Body of pancreas (tissue), 4 donors: ENCODE data around the gene UBE2D2. TPM values are rescaled to one million over a fixed set of nuclear protein-coding genes. Genes with fewer than 3 reads are reported as not detected.
"Not testable (repeated sequence)": the region's sequence is repeated elsewhere in the genome, so short reads cannot be mapped to it uniquely, and the experiment has no call there.

Source experiments
- ATAC-seq: fragments of 150-250 bp; one replicate; pipeline ENCODE4 v1.9.1; 2016
- DNase-seq, 4 donors: peaks; one replicate each; pipeline ENCODE4 v3.0.0-alpha.2; 2019
- H3K27ac ChIP-seq, 4 donors: fragments of 200-600 bp; sonication (generic); 1 replicate in 3 of 4; 2 replicates in 1 of 4; pipeline versions ENCODE4 v1.5.1 to v1.6.1; 2016 to 2019; ENCODE audit warnings: mild to moderate bottlenecking in 1 of 4, mixed read lengths in 1 of 4, moderate library complexity in 1 of 4
- H3K27me3 ChIP-seq, 2 donors: fragments of 200-600 bp; sonication (generic); one replicate each; pipeline ENCODE4 v1.6.0; 2016; ENCODE audit warnings: mild to moderate bottlenecking in 1 of 2
- H3K36me3 ChIP-seq, 2 donors: fragments of 200-600 bp; sonication (generic); replicated peaks in 1 of 2; 2 replicates each; pipeline ENCODE4 v1.5.1; 2016; ENCODE audit warnings: low read depth in 2 of 2; ENCODE audit not compliant: insufficient read depth in 1 of 2
- H3K4me1 ChIP-seq: fragments of 200-600 bp; sonication (generic); one replicate; pipeline ENCODE4 v1.6.0; 2016
- H3K4me3 ChIP-seq, 2 donors: fragments of 200-600 bp; sonication (generic); 1 replicate in 1 of 2; 2 replicates in 1 of 2; pipeline ENCODE4 v1.5.1; 2016 to 2019
- H3K9me3 ChIP-seq, 3 donors: fragments of 200-600 bp; sonication (generic); 1 replicate in 2 of 3; 2 replicates in 1 of 3; pipeline ENCODE4 v1.5.1; 2016
- CTCF ChIP-seq, 7 experiments: fragments of 450-650 bp in 4 of 7; fragments of 200-600 bp in 3 of 7; sonication (generic) in 3 of 7; IDR thresholded peaks; one replicate each; pipeline ENCODE4 v1.5.1; 2016 to 2019; ENCODE audit warnings: antibody characterized with exemption in 7 of 7
- WGBS, 2 donors: methylation state at CpG; one replicate each; pipeline ENCODE4 v1.1.5; 2017; 5-methylcytosine and 5-hydroxymethylcytosine counted together
- intact Hi-C: fragments of 100-400 bp; cut with DNase I; formaldehyde crosslinking; loops from one replicate; pipeline ENCODE4 v1.15.1; 2023
- total RNA-seq, 2 donors: library from RNA; depleted of rRNA; stranded (reverse); fragments of >200 nt; gene quantifications; one replicate each; pipeline ENCODE4 v1.1.0, GENCODE V29; 2016

UBE2D2 gene
- total RNA-seq, 2 donors from 2014 or later = 38.9 to 102 TPM

- no peak for TF ChIP-seq CTCF (IDR thresholded peaks at IDR 0.05)
- Histone ChIP-seq H3K27me3 (no peaks in the 10 kb centered on the region), H3K27ac (peak overlapping the region in 3 of 4 donors; percentile 58 to 72 (median 67)), H3K4me3 (no peak overlapping the region), H3K9me3 (no peaks in the 10 kb centered on the region), H3K36me3 (no peaks in the 10 kb centered on the region), H3K4me1 (peaks cover 13% of the 10 kb centered on the region)
- 36 to 44% methylated on average over 2 of the region's 2 CpGs for WGBS, 2 donors
- no peak for DNase-seq
- intact Hi-C loops = no loop called here
- no peak for ATAC-seq
Measured at GRCh38 chr5:139524940-139525585, 36.1 kb upstream of the UBE2D2 start.

- 76 to 82% methylated on average over 12 of the region's 12 CpGs for WGBS, 2 donors
- peak in 2 of 4 donors; percentile 19 to 28 for DNase-seq
- ATAC-seq, H3K36me3 ChIP-seq, H3K27me3 ChIP-seq, H3K9me3 ChIP-seq, H3K4me3 ChIP-seq, intact Hi-C loops: not testable (repeated sequence)
- H3K4me1 ChIP-seq = peaks cover 13% of the 10 kb centered on the region
- H3K27ac ChIP-seq = peak overlapping the region; percentile 15 to 72 (median 62)
Measured at GRCh38 chr5:139525586-139526308, 35.4 kb upstream of the UBE2D2 start.

- 84 to 86% methylated on average over 6 to 22 of the region's 22 CpGs for WGBS, 2 donors
- Histone ChIP-seq H3K27ac (peak overlapping the region; percentile 15 to 72 (median 62)), H3K4me1 (peaks cover 13% of the 10 kb centered on the region)
- H3K4me3 ChIP-seq, H3K27me3 ChIP-seq, H3K9me3 ChIP-seq, ATAC-seq, DNase-seq, intact Hi-C loops, H3K36me3 ChIP-seq: not testable (repeated sequence)
Measured at GRCh38 chr5:139526309-139527089, 34.6 kb upstream of the UBE2D2 start.

GRCh38 chr5:139527090-139527470, 34.1 kb upstream of the UBE2D2 start:
- H3K4me3 ChIP-seq, ATAC-seq, H3K27me3 ChIP-seq, DNase-seq, H3K36me3 ChIP-seq, intact Hi-C loops, H3K9me3 ChIP-seq: not testable (repeated sequence)
- 77 to 85% methylated on average over 2 of the region's 2 CpGs for WGBS, 2 donors
- peaks cover 13% of the 10 kb centered on the region for H3K4me1 ChIP-seq
- H3K27ac ChIP-seq = peak overlapping the region in 1 of 4 donors; percentile 72

GRCh38 chr5:139527896-139528467, 33.2 kb upstream of the UBE2D2 start:
- DNase-seq, H3K9me3 ChIP-seq, H3K27me3 ChIP-seq, H3K36me3 ChIP-seq, H3K27ac ChIP-seq, intact Hi-C loops, H3K4me3 ChIP-seq, ATAC-seq: not testable (repeated sequence)
- 72 to 73% methylated on average over 7 of the region's 7 CpGs for WGBS, 2 donors
- H3K4me1 ChIP-seq = peaks cover 13% of the 10 kb centered on the region

- H3K27me3 ChIP-seq, H3K36me3 ChIP-seq, ATAC-seq, DNase-seq, intact Hi-C loops, H3K4me3 ChIP-seq, H3K27ac ChIP-seq, H3K9me3 ChIP-seq: not testable (repeated sequence)
- WGBS, 2 donors = 86 to 94% methylated on average over 8 of the region's 8 CpGs
- peaks cover 13% of the 10 kb centered on the region for H3K4me1 ChIP-seq
Measured at GRCh38 chr5:139528695-139529094, 32.4 kb upstream of the UBE2D2 start.

GRCh38 chr5:139530079-139530478, 31.1 kb upstream of the UBE2D2 start:
- ATAC-seq, H3K36me3 ChIP-seq, H3K9me3 ChIP-seq, DNase-seq, intact Hi-C loops, H3K4me3 ChIP-seq, H3K27me3 ChIP-seq, H3K27ac ChIP-seq: not testable (repeated sequence)
- peaks cover 13% of the 10 kb centered on the region for H3K4me1 ChIP-seq
- WGBS, 2 donors = 92 to 95% methylated on average over 2 of the region's 2 CpGs
